ENCODE data around the gene SRC.

- TF ChIP-seq CTCF (IDR thresholded peaks at IDR 0.05) (no peak), POLR2A (IDR thresholded peaks at IDR 0.05) (no peak)
Observed at GRCh38 chr20:37351689-37352607, 6.0 kb downstream of the SRC start.

All from body of pancreas (tissue), 4 donors.